ENCODE measurements around the gene SEC24D. TPM values are rescaled to one million over a fixed set of nuclear protein-coding genes. Genes with fewer than 3 reads are reported as not detected.
A peak's percentile ranks its signal among the peaks of the same experiment; 100 is the strongest.

SEC24D gene
- total and polyA plus RNA-seq, 9 of the 15 experiments (the other 6 are each of a cell fraction or from before 2014, with no cell fraction given), result 7.1 to 22.5 (median 11.3) TPM

DNA sequence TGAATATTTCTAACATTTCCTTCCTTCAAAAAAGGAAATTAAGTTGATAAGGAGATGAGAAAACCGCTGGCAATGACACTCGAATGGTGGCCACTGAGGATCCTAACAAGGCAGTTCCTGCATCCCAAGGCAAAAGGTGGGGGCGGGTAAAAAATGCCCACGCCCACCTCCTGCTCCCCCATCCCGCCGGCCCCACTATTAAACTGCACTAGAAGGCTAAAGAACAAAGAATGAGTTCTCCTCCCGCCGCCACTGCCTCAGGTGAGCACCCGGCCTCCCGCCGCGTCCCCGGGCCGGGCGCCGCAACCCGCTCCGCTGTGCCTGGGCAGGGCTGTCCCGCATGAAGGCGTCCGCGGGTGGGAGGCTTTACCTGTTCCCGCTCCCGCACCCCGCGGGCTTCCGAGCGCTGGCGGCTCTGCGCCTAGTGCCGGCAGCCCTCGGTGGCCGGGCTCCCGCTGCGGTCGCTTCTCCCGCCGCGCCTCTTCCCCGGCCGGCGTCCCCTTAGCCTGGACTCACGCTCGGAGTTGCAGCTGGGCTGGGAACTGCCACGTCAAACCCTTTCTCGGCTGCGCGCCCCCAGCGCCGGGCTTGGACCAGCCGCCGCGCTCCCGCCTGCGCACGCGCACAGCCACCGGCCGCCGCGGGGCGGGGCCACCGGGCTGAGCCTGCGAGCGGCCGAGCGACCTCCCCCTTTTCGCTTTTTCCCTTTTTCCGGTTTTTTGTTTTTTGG, at the start of gene SEC24D (continued):
- TF ChIP-seq, protein P1, sequence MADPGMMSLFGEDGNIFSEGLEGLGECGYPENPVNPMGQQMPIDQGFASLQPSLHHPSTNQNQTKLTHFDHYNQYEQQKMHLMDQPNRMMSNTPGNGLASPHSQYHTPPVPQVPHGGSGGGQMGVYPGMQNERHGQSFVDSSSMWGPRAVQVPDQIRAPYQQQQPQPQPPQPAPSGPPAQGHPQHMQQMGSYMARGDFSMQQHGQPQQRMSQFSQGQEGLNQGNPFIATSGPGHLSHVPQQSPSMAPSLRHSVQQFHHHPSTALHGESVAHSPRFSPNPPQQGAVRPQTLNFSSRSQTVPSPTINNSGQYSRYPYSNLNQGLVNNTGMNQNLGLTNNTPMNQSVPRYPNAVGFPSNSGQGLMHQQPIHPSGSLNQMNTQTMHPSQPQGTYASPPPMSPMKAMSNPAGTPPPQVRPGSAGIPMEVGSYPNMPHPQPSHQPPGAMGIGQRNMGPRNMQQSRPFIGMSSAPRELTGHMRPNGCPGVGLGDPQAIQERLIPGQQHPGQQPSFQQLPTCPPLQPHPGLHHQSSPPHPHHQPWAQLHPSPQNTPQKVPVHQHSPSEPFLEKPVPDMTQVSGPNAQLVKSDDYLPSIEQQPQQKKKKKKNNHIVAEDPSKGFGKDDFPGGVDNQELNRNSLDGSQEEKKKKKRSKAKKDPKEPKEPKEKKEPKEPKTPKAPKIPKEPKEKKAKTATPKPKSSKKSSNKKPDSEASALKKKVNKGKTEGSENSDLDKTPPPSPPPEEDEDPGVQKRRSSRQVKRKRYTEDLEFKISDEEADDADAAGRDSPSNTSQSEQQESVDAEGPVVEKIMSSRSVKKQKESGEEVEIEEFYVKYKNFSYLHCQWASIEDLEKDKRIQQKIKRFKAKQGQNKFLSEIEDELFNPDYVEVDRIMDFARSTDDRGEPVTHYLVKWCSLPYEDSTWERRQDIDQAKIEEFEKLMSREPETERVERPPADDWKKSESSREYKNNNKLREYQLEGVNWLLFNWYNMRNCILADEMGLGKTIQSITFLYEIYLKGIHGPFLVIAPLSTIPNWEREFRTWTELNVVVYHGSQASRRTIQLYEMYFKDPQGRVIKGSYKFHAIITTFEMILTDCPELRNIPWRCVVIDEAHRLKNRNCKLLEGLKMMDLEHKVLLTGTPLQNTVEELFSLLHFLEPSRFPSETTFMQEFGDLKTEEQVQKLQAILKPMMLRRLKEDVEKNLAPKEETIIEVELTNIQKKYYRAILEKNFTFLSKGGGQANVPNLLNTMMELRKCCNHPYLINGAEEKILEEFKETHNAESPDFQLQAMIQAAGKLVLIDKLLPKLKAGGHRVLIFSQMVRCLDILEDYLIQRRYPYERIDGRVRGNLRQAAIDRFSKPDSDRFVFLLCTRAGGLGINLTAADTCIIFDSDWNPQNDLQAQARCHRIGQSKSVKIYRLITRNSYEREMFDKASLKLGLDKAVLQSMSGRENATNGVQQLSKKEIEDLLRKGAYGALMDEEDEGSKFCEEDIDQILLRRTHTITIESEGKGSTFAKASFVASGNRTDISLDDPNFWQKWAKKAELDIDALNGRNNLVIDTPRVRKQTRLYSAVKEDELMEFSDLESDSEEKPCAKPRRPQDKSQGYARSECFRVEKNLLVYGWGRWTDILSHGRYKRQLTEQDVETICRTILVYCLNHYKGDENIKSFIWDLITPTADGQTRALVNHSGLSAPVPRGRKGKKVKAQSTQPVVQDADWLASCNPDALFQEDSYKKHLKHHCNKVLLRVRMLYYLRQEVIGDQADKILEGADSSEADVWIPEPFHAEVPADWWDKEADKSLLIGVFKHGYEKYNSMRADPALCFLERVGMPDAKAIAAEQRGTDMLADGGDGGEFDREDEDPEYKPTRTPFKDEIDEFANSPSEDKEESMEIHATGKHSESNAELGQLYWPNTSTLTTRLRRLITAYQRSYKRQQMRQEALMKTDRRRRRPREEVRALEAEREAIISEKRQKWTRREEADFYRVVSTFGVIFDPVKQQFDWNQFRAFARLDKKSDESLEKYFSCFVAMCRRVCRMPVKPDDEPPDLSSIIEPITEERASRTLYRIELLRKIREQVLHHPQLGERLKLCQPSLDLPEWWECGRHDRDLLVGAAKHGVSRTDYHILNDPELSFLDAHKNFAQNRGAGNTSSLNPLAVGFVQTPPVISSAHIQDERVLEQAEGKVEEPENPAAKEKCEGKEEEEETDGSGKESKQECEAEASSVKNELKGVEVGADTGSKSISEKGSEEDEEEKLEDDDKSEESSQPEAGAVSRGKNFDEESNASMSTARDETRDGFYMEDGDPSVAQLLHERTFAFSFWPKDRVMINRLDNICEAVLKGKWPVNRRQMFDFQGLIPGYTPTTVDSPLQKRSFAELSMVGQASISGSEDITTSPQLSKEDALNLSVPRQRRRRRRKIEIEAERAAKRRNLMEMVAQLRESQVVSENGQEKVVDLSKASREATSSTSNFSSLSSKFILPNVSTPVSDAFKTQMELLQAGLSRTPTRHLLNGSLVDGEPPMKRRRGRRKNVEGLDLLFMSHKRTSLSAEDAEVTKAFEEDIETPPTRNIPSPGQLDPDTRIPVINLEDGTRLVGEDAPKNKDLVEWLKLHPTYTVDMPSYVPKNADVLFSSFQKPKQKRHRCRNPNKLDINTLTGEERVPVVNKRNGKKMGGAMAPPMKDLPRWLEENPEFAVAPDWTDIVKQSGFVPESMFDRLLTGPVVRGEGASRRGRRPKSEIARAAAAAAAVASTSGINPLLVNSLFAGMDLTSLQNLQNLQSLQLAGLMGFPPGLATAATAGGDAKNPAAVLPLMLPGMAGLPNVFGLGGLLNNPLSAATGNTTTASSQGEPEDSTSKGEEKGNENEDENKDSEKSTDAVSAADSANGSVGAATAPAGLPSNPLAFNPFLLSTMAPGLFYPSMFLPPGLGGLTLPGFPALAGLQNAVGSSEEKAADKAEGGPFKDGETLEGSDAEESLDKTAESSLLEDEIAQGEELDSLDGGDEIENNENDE (IDR thresholded peaks at IDR 0.05; ENCODE audit: low read depth, low read length), result no peak
- TF ChIP-seq SETDB1 (IDR thresholded peaks at IDR 0.05; ENCODE audit: low read length) (no peak), RUNX1 (IDR thresholded peaks at IDR 0.05; ENCODE audit: low read depth) (no peak), FOXM1 (IDR thresholded peaks at IDR 0.05; ENCODE audit: low read depth) (no peak), FOXM1 (CRISPR knock-in tag; IDR thresholded peaks at IDR 0.05; ENCODE audit: low read depth) (no peak), MBD2 (IDR thresholded peaks at IDR 0.05; ENCODE audit: borderline replicate concordance, low read depth) (peak; percentile 40; the same call in 1 of the 2 replicates), PRPF4 (IDR thresholded peaks at IDR 0.05; ENCODE audit: insufficient read depth, low read depth, low read length, poor library complexity, severe bottlenecking) (peak; percentile 35), RAD51 (IDR thresholded peaks at IDR 0.05; ENCODE audit: borderline replicate concordance, low read depth) (no peak)
- TF ChIP-seq, protein P2, sequence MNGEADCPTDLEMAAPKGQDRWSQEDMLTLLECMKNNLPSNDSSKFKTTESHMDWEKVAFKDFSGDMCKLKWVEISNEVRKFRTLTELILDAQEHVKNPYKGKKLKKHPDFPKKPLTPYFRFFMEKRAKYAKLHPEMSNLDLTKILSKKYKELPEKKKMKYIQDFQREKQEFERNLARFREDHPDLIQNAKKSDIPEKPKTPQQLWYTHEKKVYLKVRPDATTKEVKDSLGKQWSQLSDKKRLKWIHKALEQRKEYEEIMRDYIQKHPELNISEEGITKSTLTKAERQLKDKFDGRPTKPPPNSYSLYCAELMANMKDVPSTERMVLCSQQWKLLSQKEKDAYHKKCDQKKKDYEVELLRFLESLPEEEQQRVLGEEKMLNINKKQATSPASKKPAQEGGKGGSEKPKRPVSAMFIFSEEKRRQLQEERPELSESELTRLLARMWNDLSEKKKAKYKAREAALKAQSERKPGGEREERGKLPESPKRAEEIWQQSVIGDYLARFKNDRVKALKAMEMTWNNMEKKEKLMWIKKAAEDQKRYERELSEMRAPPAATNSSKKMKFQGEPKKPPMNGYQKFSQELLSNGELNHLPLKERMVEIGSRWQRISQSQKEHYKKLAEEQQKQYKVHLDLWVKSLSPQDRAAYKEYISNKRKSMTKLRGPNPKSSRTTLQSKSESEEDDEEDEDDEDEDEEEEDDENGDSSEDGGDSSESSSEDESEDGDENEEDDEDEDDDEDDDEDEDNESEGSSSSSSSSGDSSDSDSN (IDR thresholded peaks at IDR 0.05; ENCODE audit: borderline replicate concordance in 1 of 2, low read depth in 2 of 2, low read length in 2 of 2), result peak; percentile 49 to 64; a peak in 1 of 4 replicates
